ENCODE measurements around the gene VDR.

The VDR gene

DNA sequence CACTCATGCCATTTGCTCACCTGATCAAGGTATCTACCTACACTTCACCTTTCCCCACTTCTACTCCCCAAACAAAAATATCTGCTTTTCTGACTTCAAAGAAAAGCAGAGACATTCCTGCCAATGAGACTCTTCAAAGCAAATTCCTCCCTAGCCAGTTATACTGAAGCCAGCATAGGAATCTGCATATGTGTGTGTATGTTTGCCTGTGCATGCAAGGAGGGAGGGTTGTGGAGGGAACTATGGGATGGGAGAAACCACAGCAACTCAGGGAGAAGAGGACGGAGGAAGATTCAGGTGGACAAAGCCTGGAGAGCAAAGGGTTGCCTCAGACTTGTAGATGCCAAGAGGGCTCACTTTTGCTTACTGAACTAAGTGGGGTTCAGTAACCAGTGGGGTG lies 26.4 kb upstream of the VDR start:
- in situ Hi-C loops (cut with MboI; ENCODE audit: low sequenced_read_pairs): no loop called here

DNA sequence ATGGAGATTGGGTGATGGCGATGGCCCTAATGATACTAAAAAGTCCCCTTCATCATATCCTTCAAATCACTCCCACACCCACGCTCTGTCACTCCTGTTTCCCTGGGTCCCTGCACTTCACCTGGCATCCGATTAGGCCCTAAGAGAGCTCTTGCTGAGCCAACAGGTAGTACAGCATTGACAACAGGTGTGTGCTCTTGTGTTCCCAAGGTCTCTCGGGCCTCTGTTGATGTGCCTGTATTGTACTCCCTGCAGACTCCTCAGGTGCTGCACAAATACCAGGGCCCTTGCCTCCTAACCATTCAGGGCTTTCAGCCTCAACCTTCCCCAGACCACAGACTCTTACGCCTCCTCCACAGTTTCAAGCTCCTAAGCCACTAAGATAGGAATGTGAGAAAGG lies 25.8 kb upstream of the VDR start:
- in situ Hi-C loops (cut with MboI; ENCODE audit: low sequenced_read_pairs): no loop called here

DNA sequence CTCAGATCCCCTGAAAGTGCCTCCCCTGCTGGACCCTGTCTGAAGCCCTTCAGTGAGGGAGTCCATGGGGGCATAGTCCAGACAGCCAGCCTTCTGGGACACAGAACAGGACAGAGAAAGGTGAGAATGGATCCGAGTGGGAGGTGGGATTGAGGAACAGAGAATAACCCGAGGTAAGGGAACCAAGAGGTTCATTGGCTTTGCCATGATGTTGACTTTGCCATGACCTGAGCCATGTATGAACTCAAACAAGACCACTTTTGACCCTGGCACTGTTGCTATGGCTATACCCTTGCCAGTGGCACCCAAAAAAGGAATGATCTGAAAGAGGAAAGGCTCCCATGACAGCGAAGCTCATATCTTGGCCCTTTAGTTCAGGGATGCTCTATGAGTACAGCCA lies 22.6 kb upstream of the VDR start:
- in situ Hi-C loops (cut with MboI; ENCODE audit: low sequenced_read_pairs): no loop called here

DNA sequence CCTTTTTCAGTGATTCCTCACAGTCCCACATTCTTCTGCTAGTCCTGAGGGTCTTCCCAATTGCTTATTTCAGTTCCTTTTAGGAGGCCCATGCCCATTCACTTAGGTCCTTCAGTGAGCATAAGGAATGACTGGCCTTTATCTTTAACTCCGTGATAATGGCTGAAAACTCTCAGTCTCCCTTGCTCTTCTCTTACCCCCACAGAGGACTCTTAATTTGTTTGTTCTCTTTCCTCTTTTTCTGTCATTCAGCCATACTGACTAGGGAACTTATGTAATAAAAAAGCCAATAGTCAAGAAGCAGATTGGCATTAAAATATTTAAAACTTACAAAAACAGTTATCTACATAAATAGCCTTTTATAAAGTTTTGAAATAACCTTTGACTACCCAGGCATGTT lies 17.1 kb upstream of the VDR start:
- in situ Hi-C loops (cut with MboI; ENCODE audit: low sequenced_read_pairs): no loop called here

DNA sequence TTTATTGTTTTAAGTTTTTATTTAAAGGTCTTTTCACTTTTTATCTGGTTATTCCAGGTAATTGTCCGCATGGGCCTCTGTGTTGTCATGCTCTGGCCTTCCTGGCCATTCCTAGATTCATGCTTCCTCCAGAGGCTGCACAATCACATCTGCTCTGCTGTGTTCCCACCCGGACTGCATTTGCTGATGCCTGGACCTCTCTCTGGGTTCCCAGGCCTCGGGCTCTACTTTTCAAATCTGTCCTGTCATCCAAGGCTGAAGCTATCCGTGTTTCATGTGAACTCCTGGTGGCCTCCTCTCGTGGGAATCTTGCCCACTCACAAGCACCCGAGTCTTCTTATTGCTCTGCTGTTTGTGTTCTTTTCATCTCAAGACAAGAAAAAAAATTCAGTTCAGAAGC lies 16.1 kb upstream of the VDR start:
- in situ Hi-C loops (cut with MboI; ENCODE audit: low sequenced_read_pairs): no loop called here

DNA sequence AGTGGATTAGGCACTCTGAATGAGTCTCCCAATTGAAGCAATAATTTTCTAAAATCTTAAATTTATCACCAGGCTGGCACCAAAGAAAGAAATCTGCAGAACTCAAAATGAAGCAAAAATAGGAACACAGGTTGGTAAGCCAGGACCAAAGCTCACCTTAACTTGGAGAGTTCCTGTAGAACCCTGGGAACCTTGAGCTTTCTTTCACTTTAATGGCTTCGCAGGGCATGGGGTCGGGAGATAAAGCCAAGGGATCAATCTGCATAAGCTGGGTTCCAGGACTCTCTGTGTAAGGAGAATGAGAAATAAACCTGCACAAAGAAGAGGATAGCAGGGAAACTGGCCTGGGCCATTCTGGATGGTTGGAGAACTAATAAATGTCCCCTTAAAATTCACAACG lies 8.3 kb upstream of the VDR start:
- in situ Hi-C loops (cut with MboI; ENCODE audit: low sequenced_read_pairs): no loop called here

DNA sequence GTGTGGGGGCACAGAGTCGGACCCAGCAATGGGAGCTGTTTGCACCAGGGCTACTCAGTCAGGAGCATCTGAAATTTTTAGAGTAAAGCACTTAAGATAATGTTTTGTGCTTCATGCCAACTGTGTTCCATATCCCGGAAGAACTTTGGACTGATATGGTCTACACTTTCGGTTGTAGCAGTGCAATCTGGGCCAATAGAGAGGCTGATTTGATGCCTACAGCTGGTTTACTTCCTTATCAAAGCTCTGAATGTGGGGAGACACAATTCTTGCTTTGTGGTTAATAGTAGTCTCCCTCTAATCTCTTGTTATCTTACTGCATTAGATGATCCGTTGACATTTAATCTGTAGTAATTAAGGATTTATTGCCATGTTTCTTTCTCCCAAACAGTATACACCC lies 7.8 kb upstream of the VDR start:
- in situ Hi-C loops (cut with MboI; ENCODE audit: low sequenced_read_pairs): no loop called here

DNA sequence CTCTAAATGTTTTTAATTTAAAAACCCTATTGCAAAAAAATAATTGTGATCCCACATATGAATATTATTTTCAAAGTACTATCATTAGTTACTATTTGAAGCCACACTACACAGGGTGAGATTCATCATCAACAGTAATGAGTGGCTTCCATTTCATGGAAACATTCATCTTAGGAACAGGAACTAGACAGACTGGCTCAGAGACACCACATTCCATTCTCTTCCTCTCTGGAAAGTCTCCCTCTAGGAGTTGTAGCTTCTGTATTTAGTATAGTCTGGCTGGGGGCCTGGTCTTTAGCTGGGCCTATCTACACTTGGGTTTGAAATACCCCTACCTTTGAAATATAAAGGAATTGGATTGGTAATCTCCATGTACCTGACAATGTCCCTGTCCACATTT lies 6.2 kb upstream of the VDR start:
- in situ Hi-C loops (cut with MboI; ENCODE audit: low sequenced_read_pairs): no loop called here

DNA sequence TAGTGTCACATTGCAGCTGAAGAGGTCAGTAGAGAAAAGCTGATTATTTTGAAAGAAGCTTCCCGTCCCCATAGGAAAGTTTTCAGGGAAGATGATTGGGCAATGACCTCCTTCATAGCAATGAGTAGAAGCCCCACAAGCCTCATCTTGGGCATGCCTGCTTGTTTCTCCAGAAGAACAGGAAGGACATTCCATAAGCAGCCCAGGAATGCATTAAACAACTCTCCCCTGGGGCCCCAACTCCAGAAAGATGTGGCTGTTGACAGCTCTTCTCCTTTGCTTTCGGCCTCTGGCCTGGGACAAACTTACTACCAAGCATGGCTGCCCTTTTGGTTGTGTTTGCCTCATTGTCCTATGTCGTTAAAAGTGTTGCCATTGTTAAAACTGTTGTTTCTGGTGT lies 5.7 kb upstream of the VDR start:
- in situ Hi-C loops (cut with MboI; ENCODE audit: low sequenced_read_pairs): no loop called here

DNA sequence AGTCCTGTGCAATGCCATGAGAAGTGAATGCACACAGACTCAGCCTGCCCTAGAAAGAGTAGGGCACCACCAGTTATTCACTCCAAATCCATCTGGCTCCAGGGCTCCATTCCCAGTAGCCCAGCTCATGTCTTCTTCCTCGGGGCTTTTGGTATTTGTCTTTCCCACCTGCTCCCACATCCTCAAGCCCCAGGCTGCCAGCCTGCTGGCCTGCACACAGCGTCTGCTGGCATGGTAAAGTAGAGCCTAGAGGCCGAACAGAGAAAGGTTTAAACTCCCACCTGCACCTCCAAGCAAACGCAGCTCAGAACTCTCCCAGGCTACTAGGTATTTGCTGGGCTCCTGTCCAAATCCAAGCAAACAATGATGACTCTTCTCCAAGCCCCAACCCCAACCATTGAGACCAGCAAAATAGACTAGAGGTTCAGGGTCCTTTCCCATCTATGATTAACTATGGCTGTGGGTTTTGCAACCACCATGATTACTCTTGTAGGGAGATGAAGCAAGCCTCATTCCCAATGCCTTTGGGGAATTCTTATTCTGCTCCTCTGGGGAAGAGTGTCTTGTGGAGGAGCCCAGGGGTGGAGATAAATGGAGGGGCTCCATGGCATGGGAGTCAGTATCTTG lies 5.2 kb upstream of the VDR start:
- in situ Hi-C loops (cut with MboI; ENCODE audit: low sequenced_read_pairs): no loop called here

DNA sequence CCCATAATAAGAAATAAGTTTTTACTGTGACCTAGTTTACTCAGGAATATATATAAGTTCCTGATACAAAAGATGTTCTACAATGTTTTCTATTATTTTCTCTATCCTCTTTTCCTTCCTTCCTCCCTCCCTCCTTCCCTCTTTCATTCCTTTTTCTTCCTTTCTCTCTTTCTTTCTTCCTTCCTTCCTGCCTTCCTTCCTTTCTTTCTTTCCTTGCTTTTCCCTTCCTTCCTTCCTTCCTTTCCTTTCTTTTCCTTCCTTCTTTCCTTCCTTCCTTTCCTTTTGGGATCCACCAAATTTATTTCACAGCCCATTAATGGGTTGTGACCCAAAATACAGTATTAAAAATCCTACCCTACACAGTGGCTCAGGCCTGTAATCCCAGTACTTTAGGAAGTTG lies 3.9 kb upstream of the VDR start:
- in situ Hi-C loops (cut with MboI; ENCODE audit: low sequenced_read_pairs): no loop called here

DNA sequence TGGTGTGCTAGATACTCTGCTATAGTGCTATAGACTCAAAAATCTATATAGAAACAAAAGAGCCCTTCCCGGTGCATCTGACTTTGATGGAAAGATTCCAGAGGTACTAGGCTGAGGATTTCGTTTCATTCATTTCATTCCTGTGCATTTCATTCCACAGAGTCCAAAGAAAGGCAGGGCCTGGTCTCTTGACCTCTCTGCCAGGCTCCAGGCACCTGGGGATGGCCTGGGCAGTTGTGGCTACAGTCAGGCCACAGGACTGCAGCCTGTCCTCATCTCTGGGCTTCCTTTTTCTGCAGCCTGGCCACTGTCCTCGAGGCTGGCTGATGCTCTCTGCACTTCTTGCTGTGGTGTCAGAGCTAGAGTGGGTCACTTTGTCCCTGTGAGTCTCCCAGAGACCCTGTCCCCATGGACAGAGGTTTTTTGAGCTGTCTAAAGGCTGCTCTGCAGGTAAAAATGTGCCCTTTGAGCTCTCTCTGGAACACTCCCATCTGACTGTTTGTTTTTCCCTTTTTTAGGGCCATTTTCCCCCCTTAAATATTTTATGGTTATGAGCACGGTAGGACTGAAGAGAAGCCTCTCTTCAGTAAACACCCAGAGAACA lies 3.2 kb upstream of the VDR start:
- in situ Hi-C loops (cut with MboI; ENCODE audit: low sequenced_read_pairs): no loop called here

DNA sequence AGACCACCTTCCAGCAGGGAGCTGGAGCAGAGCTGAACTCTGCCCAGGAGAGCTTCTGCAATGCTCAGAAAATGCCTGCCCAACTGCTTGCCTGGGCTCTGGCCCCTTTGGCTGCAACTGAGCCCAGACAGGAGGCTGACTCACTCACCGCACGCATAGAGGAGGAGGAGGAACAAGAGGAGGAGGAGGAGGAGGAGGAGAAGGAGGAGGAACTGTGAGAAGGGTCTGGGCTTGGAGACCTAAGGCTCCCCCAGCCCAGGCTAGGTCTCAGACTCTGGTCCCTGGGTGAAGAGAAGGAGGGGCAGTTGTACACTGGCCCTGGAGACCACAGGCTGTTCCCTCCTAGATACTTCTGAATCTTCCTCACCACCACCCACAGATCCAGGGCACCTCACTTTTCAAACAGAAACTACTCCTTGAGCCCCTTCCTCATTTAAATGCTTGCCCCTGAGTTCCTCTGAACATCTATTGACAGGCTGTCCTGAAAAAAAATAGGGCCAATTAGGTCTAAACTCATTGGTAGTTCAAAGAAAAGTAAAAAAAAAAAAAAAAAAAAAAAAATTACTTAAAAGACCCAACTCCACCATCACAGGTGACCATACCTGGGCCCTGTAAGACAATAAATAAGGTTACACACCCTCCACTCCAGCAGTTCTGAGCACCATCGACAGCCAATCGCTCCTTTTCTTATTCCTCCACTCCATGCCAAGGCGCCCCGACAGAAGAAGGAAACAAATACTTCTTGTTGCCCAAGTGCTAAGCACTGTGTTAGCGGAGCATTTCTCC lies 674 bp downstream of the VDR start:
- in situ Hi-C loops (cut with MboI; ENCODE audit: low sequenced_read_pairs): no loop called here

DNA sequence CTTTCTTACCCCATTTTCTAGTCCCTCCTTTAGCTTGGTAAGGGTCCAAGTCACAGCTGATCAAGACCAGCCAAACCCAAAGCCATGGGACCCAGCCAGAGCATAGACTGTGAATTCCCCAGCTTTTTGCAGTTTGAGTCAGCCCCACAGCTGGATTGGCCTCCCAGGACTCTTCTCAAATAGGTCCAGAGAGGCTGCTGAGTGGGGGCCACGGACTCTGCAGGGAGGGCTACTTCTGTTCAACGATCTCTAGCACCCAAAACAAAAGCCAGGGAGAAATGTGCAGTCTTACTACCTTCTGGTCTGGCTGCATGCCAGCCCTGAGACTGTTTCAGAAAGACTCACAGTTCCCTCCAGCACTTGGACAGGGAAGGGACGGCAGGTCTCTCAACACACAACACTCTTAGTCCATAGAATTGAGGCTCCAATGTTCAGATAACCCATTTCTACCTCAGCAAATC lies 1.6 kb downstream of the VDR start:
- in situ Hi-C loops (cut with MboI; ENCODE audit: low sequenced_read_pairs): no loop called here

DNA sequence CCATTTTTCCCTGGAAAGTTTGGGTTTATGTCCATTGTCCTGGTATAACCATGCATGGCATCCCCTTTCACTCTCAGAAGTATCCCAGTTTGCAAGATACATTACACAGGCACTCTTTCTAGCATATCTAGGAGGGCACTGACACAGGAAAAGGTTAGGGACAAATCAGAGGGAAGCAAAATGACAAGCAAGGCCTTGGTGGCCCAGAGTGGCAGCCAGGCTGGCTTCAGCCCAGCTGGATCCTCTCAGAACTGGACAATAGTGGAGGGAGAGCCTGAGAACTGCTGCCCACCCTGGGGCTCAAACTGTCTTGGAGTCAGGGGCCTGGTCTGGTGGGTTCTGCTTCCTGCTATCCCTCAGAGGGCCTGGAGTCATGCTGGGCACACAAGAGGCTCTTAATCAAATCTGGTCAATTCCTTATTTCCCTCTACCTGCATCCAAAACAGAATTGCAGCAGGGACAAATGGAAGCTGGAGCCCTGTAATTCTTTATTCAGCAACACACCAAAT lies 2.6 kb downstream of the VDR start:
- in situ Hi-C loops (cut with MboI; ENCODE audit: low sequenced_read_pairs): no loop called here

DNA sequence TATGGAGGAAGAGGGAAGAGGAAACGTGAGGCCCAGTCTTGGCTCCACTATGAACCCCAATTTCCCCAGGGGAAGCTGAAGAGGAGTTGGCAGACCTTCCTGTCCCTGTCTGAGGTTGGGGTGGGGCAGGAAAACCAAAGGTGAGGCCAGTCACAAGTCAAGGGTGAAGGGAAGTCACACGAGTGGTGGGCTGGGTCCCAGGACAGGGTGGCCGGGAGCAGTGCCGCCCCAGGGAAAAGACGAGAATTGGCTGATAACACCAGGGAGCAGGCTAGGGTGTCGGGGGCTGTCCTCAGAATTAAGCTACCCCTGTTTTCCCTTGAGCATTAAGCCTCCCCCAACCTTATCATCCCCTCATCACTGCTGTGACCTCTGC lies 3.1 kb downstream of the VDR start:
- in situ Hi-C loops (cut with MboI; ENCODE audit: low sequenced_read_pairs): no loop called here

DNA sequence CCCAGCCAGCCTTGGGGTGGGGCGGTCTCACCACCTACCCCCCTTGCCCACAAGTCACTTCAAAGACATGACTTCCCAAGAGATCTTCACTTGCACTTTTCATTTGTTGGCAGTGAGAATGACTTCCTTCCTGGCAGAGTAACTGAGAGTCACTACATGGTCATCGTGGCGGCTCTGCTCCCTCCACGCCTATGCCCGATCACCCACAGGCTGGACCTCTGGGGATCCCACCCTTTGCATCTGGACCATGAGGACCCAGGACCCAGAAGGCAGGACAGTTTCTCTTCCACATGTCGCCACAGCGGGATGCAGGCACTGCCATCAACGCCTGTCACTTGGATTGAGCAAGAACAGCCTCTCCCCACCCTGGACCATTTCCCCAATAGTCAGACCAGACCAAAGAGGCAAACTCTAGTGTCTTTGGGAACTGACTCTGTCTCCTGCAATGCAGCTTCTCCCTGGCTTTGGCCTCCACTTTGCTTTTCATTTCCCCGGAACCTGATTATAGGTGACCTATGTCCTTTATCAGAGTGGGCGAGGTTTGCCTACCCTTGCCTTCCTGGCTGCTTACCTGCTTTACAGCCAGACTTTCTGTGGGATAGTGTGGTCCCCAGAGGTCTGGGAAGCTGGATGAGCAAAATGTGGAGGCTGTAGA lies 3.6 kb downstream of the VDR start:
- in situ Hi-C loops (cut with MboI; ENCODE audit: low sequenced_read_pairs): no loop called here

DNA sequence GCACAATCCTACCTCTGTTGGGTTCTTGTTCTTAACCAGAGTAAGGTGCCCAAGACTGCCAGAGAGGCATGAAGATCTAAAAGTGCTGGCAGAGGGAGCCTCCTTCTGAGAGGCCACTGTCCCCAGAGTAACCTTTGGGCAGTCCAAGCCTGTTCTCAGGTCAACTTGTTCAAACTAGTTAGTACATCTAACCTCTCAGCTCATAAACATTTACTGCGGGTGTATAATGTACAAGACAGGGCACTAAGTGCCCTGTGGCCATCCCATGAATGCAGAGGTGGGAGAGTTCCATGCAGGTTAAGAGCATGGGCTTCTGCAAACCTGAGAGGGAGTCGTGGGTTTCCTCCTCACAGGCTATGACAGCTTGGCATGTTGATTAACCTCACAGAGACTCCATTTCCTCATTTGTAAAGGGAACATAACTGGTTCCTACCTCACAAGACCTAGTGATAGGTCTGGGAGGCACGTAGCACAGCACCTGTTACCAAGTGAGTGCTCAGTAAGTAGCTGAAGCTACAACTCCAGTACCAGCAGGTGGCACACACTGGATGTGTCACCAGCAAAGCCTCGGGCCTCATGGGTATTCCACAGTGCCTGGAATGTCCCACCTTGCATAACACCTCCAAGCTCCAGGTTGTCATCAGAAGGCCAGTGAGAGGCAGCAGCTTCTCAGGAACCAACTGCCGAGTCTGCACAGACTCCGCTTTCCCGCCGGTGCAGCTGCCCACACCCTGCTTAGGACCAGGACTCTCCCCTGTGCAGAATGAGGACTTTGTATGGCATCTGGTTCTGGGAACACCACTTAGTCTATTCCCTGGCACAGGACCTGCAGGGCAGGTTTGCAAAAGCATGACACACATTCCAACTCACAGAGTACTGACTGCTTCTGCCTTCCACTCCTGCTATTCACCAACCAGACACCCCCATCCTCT lies 4.4 kb downstream of the VDR start:
- in situ Hi-C loops (cut with MboI; ENCODE audit: low sequenced_read_pairs): no loop called here

DNA sequence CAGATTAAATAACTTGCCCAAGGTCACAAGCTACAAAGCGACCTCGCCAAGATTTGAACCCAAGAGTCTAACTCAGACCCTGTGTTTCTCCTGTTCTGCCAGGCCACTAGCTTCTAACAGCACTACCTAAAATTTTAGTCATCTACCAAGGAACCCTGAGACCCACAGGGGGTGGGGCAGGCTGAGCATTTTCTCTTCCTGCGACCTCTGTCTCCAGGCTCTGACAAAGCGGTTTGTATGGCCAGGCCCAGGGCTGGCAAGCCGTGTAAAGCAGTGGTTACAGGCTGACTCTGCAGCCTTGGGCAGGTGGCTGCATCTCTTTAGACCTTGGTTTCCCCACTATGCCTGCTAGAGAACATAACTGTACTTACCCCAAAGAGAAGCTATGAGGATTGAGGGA lies 5.3 kb downstream of the VDR start:
- in situ Hi-C loops (cut with MboI; ENCODE audit: low sequenced_read_pairs): no loop called here

DNA sequence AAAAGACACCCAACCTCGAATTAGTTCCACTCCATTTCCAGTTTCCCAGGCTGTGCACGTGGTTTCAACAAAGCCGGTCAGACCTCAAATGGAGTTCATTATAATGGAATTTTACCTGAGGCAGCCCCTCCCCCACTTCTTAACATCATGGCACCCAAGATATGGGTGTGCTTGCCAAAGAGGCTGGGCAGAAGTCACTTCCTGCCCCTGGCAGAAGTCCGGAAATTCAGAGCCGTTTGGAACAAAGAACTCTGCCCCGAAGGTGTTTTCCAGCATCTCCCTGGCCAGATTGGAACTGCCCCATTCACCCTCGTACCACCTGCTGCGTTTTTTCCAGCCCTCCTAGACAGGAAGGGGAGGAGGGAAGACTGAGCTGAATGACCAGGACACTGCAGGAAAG lies 8.2 kb downstream of the VDR start:
- in situ Hi-C loops (cut with MboI; ENCODE audit: low sequenced_read_pairs): no loop called here

DNA sequence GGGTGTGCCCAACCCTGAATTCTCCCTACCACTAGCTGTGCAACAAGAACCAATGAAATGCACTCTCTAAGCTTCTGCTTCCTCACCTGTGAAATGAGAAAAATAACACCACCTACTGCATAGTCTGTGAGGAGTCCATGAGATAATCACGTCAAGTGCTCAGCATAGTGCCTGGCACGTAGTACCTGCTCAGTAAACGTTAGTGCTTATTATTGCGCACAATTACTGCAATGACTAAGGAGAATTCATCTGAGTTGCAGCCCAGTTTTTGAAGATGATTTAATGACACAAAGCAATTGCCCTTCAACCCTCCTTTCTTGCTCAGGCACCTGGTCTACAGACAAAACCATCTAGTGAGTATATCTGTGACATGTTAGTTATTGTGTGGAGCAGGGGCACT lies 8.8 kb downstream of the VDR start:
- in situ Hi-C loops (cut with MboI; ENCODE audit: low sequenced_read_pairs): no loop called here
